GM12878 (cell line): ENCODE measurements around the gene YAF2. TPM values are rescaled to one million over a fixed set of nuclear protein-coding genes. Genes with fewer than 3 reads are reported as not detected.

Source experiments
- ATAC-seq: fragments of 200-7000 bp; cut with Tn5 transposase; 3 replicates; pipeline ENCODE4 v1.9.1; 2020; ENCODE audit warnings: mild to moderate bottlenecking, moderate library complexity
- BruUV-seq: library from RNA; stranded (reverse); fragments of 400-500 nt; replicated peaks from 2 replicates; lab custom pipeline; 2021; lab: Mats Ljungman, UMichigan
- CTCF ChIA-PET: fragments of 300-600 bp; sonication (Branson Sonifier 250); formaldehyde crosslinking; extraction: SDS; loops from one replicate; lab custom pipeline; 2021; ENCODE audit warnings: inconsistent platforms; lab: Yijun Ruan, JAX
- POLR2A ChIA-PET: fragments of 350-600 bp; formaldehyde crosslinking; extraction: SDS; loops from one replicate; lab custom pipeline; 2021; ENCODE audit warnings: inconsistent platforms; lab: Charles Lee
- RAD21 ChIA-PET: fragments of 300-600 bp; sonication (Branson Sonifier 250); formaldehyde crosslinking; loops from one replicate; lab custom pipeline; 2023; ENCODE audit warnings: antibody characterized with exemption; ENCODE audit not compliant: unreplicated experiment; lab: Charles Lee
- SMC1A ChIA-PET: fragments of 300-600 bp; sonication (Branson Sonifier 250); formaldehyde crosslinking; loops from one replicate; lab custom pipeline; 2023; ENCODE audit not compliant: unreplicated experiment, uncharacterized antibody; lab: Charles Lee
- DNase-seq: peaks from one replicate; pipeline ENCODE4 v3.0.0-alpha.2; 2011; ENCODE audit warnings: low read depth, low spot score
- FAIRE-seq: peaks from 3 replicates; lab custom pipeline; 2011; peaks lifted over from hg19 to GRCh38; lab: Jason Lieb, UNC
- H2AFZ ChIP-seq: 2 replicates; pipeline ENCODE4 v1.6.0; 2011; ENCODE audit warnings: low read depth, low read length, control low read depth; ENCODE audit not compliant: control insufficient read depth
- H3K27ac ChIP-seq: 2 replicates; pipeline ENCODE4 v1.5.1; 2011; ENCODE audit warnings: control low read depth; ENCODE audit not compliant: control insufficient read depth, insufficient read depth
- H3K27me3 ChIP-seq, 2 experiments: replicated peaks in 1 of 2; 2 replicates each; pipeline versions ENCODE4 v1.6.0 to v1.6.1; 2011; ENCODE audit warnings: low read length in 1 of 2; ENCODE audit not compliant: control insufficient read depth in 2 of 2, insufficient read depth in 2 of 2
- H3K36me3 ChIP-seq, 2 experiments: 2 replicates each; pipeline ENCODE4 v1.5.1; 2011; ENCODE audit warnings: low read length in 1 of 2; ENCODE audit not compliant: control insufficient read depth in 2 of 2, insufficient read depth in 2 of 2
- H3K4me1 ChIP-seq: 2 replicates; pipeline ENCODE4 v1.6.1; 2011; ENCODE audit warnings: mild to moderate bottlenecking, low read length, moderate library complexity, mixed read lengths; ENCODE audit not compliant: control insufficient read depth, insufficient read depth
- H3K4me2 ChIP-seq: 2 replicates; pipeline ENCODE4 v1.6.0; 2011; ENCODE audit warnings: control low read depth; ENCODE audit not compliant: control insufficient read depth, insufficient read depth
- H3K4me3 ChIP-seq: fragments of 200-600 bp; sonication (generic); 2 replicates; pipeline ENCODE4 v1.5.1; 2016
- H3K79me2 ChIP-seq: 2 replicates; pipeline ENCODE4 v1.6.0; 2011; ENCODE audit warnings: low read length; ENCODE audit not compliant: control insufficient read depth, insufficient read depth
- H3K9ac ChIP-seq: 2 replicates; pipeline ENCODE4 v1.8.0; 2011; ENCODE audit warnings: low read length, control low read depth, mixed read lengths; ENCODE audit not compliant: control insufficient read depth, insufficient read depth
- H3K9me3 ChIP-seq: replicated peaks from 3 replicates; pipeline ENCODE4 v1.5.1; 2011; ENCODE audit warnings: mild to moderate bottlenecking, low read length; ENCODE audit not compliant: control insufficient read depth, insufficient read depth
- H4K20me1 ChIP-seq: 2 replicates; pipeline ENCODE4 v1.6.0; 2011; ENCODE audit not compliant: control insufficient read depth, insufficient read depth
- ATF7 ChIP-seq: fragments of 450-650 bp; IDR thresholded peaks from 2 replicates; pipeline ENCODE4 v1.6.1; 2016; ENCODE audit warnings: low read depth, mild to moderate bottlenecking
- CBX3 ChIP-seq: fragments of 200-600 bp; sonication (generic); IDR thresholded peaks from 2 replicates; pipeline ENCODE4 v1.6.1; 2016; ENCODE audit warnings: low read depth, borderline replicate concordance
- CBX5 ChIP-seq: sonication (generic); IDR thresholded peaks from 2 replicates; pipeline ENCODE4 v1.6.1; 2016; ENCODE audit warnings: low read depth, moderate library complexity, mild to moderate bottlenecking, inconsistent platforms
- CHD2 ChIP-seq: IDR thresholded peaks from 2 replicates; pipeline ENCODE4 v1.6.1; 2011; ENCODE audit warnings: low read depth, low read length, improper control_type of control experiment, borderline replicate concordance
- ESRRA ChIP-seq: IDR thresholded peaks from 2 replicates; pipeline ENCODE4 v1.6.1; 2012; ENCODE audit warnings: mild to moderate bottlenecking, low read length, improper control_type of control experiment
- WGBS: methylation state at CpG from one replicate; pipeline ENCODE4 v1.1.6; 2016; ENCODE audit warnings: low lambda C conversion rate; ENCODE audit not compliant: insufficient replicate concordance, insufficient coverage; ENCODE audit errors: missing lambda C conversion rate; 5-methylcytosine and 5-hydroxymethylcytosine counted together
- in situ Hi-C: fragments of 300-500 bp; cut with MboI; formaldehyde crosslinking; loops from 9 replicates; pipeline ENCODE4 v1.14.3; 2018; ENCODE audit warnings: mixed read lengths
- intact Hi-C: fragments of 100-400 bp; cut with micrococcal nuclease; formaldehyde crosslinking; loops from one replicate; pipeline ENCODE4 v1.14.2; 2022; ENCODE audit not compliant: unreplicated experiment
- polyA plus RNA-seq, 11 experiments: library from polyadenylated mRNA; depleted of rRNA in 4 of 11; unstranded in 6 of 11; stranded (reverse) in 5 of 11; fragments of >200 nt; fragmentation: Nextera tagmentation in 4 of 11; fragmentation: Illumina TruSeq in 1 of 11; extraction: Ambion mirVana in 4 of 11; extraction: Trizol in 1 of 11; gene quantifications; 1 replicate in 1 of 11; 2 replicates in 10 of 11; pipeline versions ENCODE4 v1.2.1 to v1.2.3, GENCODE V29; 2011 to 2016; ENCODE audit warnings: inconsistent platforms in 2 of 11, missing spikeins in 2 of 11, low read depth in 1 of 11
- total RNA-seq, 4 experiments: library from RNA; depleted of rRNA in 3 of 4; stranded (reverse); fragments of >200 nt in 3 of 4; fragmentation: Illumina TruSeq in 1 of 4; extraction: Trizol in 1 of 4; gene quantifications; 2 replicates each; pipeline versions ENCODE4 v1.2.1 to v1.2.3, GENCODE V29; 2013 to 2021
- TF ChIP-seq, protein P1 (sequence below): fragments of 450-650 bp; formaldehyde crosslinking; IDR thresholded peaks from 2 replicates; pipeline ENCODE4 v1.4.0; 2022; ENCODE audit warnings: mild to moderate bottlenecking, moderate library complexity

The YAF2 gene
- total and polyA plus RNA-seq, 10 of the 15 experiments (the other 5 are each of a cell fraction or from before 2014, with no cell fraction given) = 18.8 to 36.6 (median 23.0) TPM

DNA sequence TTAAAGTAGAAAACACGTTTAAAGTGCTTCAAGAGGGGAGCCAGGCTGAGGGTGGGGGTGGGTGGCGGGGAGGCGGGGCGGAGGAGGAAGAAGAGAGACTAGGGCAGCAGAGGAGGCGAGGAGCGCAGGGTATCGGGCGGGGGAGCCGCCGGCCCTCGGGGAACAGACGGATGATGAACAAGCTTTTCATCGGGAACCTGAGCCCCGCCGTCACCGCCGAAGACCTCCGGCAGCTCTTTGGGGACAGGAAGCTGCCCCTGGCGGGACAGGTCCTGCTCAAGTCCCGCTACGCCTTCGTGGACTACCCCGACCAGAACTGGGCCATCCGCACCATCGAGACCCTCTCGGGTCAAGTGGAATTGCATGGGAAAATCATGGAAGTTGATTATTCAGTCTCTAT, 48.7 kb upstream of the YAF2 start:
- no peaks in the 10 kb centered on the region for H3K36me3 ChIP-seq
- H3K79me2 ChIP-seq = no peaks in the 10 kb centered on the region
- DNase-seq = no peak
- H3K9ac ChIP-seq = no peak overlapping the region
- FAIRE-seq = no peak
- no peak overlapping the region for H3K4me2 ChIP-seq
- no peak overlapping the region for H3K27ac ChIP-seq
- intact Hi-C loops (no loop called here), in situ Hi-C loops (no loop called here)
- no peak for ATAC-seq
- BruUV-seq = no TSS peak
- H2AFZ ChIP-seq = no peak overlapping the region
- H3K4me3 ChIP-seq = no peak overlapping the region
- no peaks in the 10 kb centered on the region for H3K27me3 ChIP-seq
- ChIA-PET RAD21 (no interaction called here), CTCF (no interaction called here), SMC1A (interaction anchor here (0.6 kb wide), 1 partner anchor 54 kb away, joined by 4 read pairs; no protein-coding TSS in a partner anchor), POLR2A (no interaction called here)
- peaks cover 3% of the 10 kb centered on the region; the same call in 1 of the 2 replicates for H3K4me1 ChIP-seq
- WGBS = 73% methylated on average over 19 of the region's 26 CpGs
- H3K9me3 ChIP-seq = no peaks in the 10 kb centered on the region
- TF ChIP-seq ESRRA = no peak
- TF ChIP-seq, protein P1, sequence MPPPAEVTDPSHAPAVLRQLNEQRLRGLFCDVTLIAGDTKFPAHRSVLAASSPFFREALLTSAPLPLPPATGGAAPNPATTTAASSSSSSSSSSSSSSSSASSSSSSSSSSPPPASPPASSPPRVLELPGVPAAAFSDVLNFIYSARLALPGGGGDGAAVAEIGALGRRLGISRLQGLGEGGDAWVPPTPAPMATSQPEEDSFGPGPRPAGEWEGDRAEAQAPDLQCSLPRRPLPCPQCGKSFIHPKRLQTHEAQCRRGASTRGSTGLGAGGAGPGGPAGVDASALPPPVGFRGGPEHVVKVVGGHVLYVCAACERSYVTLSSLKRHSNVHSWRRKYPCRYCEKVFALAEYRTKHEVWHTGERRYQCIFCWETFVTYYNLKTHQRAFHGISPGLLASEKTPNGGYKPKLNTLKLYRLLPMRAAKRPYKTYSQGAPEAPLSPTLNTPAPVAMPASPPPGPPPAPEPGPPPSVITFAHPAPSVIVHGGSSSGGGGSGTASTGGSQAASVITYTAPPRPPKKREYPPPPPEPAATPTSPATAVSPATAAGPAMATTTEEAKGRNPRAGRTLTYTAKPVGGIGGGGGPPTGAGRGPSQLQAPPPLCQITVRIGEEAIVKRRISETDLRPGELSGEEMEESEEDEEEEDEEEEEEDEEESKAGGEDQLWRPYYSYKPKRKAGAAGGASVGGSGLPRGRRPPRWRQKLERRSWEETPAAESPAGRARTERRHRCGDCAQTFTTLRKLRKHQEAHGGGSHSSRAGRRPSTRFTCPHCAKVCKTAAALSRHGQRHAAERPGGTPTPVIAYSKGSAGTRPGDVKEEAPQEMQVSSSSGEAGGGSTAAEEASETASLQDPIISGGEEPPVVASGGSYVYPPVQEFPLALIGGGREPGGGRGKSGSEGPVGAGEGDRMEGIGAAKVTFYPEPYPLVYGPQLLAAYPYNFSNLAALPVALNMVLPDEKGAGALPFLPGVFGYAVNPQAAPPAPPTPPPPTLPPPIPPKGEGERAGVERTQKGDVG (CRISPR knock-in tag) = no peak
- no peak for TF ChIP-seq ATF7
- no peak for TF ChIP-seq CBX3
- TF ChIP-seq CBX5 = no peak
- no peak for TF ChIP-seq CHD2
- no peaks in the 10 kb centered on the region for H4K20me1 ChIP-seq
